GM21529 (cell line): ENCODE measurements around the gene LPO.

ENCODE experiments used
- ATAC-seq: cut with Tn5 transposase; IDR thresholded peaks from one replicate; pipeline ENCODE4 v1.9.1; 2021; ENCODE audit not compliant: unreplicated experiment

LPO gene

DNA sequence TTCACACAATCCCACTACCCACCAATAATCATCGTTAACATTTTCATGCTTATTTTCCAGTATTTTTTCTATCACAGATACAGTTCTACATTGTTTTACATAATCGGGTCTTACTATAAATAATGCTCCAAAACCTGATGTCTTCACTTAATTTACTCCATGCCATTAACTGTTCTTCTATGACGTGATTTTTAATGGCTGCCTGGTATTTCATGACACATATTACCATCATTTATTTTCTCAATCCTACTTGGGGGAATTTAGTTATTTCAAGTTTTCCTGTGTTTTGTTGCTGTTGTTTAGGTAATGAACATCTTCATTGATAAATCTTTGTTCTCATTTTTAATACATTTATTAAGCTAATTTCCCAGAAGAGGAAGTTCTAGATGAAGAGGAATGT, 14.7 kb downstream of the LPO start:
- ATAC-seq, result no peak

DNA sequence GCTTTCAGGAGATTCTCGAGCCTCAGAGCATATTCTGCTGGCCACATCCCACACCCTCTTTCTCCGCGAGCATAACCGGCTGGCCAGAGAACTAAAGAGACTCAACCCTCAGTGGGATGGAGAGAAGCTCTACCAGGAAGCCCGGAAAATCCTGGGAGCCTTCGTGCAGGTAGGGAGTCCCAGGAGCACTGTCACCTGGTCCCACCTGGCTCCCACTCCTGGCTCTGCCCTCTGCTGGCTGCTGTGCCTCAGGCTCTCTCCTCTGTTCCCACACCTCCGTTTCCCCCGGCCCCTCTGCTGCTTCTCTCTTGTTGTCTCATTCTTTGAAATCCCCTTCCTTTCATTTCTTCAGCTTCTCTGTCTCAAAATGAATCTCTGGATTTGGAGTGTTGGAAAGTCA, 16.4 kb downstream of the LPO start:
- no peak for ATAC-seq

DNA sequence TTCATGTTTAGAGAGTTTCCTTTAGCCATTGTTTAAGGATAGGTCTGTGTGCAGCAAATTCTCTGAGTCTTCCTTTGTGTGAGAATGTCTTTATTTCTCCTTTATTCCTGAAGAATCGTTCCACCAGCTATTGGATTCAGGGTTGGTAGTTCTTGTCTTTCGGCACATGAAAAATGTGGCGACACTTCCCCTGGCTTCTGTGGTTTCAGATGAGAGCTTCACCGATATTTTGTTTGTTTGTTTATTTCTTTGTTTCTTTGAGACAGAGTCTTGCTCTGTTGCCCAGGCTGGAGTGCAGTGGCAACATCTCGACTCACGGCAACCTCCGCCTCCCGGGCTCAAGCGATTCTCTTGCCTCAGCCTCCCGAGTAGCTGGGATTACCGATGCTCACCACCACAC, 23.8 kb downstream of the LPO start:
- ATAC-seq, result no peak

DNA sequence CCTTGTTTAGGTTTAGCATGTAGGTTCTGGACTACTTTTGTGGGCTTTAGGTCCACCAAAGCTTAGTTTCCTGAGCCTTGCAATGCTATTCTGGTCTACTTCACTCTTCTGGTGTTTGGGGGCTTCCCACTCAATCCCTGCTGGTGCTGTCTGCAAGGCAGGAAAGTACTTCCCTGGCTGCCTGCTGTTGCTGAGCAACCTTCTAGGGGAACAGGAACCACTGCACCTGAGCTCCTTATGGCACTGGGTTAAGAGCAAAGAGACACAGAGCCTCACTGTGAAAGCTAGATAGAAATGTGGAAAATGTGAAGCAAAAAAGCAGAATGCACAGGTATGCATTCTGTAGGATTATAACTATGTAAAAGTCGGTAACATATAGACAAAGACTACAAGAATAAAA, 25.4 kb downstream of the LPO start:
- no peak for ATAC-seq

DNA sequence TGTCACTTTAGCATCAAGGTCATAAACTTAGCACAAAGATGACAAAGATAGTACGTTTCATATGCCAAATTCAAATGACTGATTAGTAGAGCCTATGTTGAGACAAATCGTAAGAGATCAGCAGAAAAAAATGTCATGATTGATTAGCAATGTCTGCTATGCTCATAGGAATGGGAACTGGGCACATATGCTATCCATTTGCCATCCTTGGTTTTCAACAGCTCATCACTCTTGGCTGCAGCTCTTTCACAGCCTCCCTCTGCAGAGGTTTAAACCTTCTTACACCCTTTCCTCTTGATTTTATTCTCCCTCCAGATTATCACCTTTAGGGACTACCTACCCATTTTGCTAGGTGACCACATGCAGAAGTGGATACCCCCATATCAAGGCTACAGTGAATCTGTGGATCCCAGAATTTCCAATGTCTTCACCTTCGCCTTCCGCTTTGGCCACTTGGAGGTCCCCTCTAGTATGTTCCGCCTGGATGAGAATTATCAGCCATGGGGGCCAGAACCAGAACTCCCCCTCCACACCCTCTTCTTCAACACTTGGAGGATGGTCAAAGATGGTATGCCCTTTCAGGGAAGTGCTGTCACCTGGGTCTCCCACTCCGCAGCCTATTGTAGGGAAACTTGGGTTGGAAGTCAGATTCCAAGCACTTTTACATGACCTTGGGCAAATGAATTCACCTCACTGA, 26.2 kb downstream of the LPO start:
- no peak for ATAC-seq

DNA sequence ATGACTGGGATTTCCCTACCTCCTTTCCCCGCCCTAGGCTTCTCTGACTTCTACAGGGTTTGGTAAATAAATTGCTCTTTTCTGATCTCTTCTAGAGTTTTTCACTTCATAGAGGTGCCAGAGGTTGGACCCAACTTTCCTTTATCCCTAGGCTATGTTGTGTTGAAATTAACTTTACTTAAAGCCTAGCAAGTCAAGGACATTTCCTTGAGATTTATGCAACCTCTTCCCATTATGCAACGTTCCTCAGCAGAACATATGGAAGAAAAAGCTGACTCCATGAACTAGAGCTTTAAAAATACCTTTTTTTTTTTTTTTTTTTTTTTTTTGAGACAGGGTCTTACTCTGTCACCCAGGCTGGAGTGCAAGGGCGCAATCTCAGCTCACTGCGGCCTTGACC, 26.9 kb downstream of the LPO start:
- ATAC-seq, result no peak

DNA sequence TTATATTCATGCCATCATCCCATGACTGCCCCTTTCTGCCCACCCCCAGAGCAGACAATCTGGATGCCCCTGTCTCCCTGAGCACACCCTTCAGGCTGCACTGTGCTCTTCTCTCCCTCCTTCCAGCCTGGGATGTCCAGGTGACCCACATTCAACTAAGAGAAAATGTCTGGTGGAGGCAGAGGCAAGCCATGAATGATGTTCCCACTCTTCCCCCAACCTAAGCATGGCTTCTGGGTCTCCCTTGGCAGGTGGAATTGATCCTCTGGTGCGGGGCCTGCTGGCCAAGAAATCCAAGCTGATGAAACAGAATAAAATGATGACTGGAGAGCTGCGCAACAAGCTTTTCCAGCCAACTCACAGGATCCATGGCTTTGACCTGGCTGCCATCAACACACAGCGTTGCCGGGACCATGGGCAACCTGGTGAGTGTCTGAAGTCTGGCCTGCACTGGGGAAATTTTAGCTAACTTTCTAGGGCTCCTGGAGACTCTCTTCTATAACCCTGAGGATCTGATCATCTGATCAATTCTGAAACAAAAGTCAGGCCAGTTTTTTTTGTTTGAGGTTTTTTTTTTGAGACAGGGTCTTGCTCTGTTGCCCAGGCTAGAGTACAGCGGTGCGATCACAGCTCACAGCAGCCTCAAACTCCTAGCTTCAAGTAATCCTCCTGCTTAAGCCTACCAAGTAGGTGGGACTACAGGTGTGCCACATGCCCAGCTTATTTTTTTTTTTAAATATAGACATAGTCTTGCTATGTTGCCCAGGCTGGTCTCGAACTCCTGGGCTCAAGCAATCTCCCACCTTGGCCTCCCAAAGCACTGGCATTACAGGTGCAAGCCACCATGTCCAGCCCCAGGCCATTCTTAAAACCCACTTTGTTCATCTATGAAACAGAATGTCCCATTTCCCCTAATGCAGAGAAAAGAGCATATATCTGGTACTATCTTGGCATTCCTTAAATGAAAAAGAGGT, 27.8 kb downstream of the LPO start:
- ATAC-seq, result no peak

DNA sequence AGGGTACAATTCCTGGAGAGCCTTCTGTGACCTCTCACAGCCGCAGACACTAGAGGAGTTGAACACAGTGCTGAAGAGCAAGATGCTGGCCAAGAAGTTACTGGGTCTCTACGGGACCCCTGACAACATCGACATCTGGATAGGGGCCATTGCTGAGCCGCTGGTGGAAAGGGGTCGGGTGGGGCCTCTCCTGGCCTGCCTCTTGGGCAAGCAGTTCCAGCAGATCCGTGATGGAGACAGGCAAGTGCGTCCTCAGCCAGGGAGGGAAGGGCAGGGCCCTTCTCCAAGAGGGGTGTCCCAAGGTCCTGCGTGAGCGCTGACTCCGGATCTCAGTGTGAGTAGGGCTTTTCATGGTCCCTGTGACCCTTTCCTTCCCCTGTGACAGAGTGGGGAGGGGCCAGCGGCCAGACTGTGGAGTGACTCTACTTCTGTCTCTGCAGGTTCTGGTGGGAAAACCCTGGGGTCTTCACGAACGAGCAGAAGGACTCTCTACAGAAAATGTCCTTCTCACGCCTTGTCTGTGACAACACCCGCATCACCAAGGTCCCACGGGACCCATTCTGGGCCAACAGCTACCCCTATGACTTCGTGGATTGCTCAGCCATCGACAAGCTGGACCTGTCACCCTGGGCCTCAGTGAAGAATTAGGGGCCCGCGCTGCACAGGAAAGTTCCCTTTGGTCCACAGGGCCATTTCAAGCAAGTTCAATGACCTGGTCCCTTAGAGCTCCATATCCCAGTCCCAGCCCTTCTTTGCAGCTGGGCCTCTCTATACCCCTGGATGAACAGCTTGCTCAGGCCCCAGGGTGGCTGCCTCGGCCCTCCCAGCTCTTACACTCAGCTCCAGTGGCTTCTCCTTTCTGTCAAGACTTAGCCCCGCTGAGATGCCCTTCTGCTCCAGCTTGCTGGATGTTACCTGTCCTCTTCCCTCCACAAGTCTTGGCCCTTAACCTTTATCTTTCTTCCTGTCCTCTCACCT, 29.3 kb downstream of the LPO start:
- ATAC-seq, result no peak

DNA sequence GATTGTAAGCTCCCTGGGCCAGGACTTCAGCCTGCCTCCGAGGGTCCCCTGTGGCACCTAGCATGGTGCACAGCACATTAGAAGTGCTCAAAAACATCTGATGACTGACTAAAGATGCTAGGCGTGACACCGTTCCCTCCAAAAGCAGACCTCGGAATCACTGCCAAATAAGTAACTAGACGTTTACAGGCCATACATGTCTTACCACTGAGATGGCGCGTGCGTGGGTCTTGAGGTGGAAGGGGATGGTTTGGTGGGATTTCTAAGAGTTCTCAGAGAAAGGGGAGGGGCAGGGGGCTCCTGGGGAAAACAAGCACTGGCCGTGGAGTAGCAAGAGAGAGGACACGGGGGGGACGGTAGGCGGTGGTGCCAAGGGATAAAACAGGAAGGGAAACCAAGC, 29.9 kb downstream of the LPO start:
- no peak for ATAC-seq

DNA sequence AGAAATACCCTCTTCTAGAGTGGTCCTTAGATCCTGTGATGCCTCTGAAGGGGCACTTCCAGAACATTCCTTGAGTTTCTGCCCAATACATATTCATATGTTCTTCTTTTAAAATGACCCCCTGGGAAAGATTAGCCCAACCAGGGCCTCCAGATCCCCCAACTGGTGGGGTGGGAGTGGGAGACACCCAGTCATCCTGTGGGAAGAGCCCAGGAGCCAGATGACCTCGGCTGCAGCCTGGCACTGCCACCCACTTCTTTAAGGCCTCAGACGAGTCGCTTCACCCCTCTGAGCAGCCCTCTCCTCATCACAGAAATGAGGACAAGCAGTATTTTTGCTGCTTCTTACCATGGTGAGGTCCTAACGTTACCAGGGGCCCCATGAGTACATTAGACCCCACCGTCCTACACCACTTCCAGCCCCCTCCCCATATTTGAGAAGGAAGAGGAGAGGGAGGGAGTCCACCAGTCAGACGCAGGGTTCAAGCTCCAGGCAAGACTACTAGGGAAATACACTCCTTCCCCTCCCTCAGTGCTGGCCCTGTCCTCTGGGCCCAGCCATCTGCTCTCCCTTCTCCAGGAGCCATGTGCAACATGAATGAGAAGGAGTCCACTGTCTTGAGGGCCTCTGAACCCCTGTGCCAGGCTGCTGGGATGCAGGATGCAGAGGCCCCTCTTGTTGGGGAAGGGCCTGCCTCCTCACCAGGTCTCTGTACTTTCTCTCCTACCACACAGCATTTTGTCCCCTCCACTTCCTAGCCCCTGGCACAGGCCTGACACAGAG, 30.6 kb downstream of the LPO start:
- ATAC-seq, result no peak

DNA sequence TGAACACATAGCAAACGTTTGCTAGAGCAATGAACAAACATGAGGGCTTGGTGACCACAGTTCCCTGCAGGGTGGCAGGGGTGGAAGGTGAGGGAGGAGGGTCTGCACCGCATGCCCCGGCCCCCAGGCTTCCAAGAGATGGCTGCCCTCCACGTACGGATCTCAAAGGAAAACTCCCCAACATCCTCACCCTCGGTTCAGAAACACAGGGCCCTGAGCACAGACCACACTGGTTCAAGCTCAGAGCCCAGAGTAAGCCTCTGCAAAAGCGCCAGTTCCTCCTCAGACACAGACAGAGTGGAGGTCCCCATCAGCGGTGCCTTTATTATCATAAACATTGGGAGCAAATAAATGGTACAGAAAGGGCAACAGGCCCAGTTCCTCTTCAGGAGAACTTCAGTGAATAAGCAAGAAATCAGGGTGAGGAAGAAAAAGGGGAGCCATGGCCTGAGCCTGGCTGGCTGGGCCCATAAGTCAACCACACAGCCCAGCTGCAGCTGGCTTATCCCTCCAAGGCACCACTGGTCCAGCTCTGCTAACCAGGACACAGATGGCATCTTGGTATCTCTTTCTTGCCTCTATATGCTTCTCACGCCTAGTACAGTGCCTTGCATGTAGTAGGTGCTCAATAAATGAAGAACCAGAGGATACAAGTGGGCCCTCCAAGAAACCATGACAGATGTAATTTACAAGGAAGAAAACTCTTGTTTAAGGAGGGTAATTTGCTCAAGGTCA, 31.3 kb downstream of the LPO start:
- ATAC-seq, result no peak

DNA sequence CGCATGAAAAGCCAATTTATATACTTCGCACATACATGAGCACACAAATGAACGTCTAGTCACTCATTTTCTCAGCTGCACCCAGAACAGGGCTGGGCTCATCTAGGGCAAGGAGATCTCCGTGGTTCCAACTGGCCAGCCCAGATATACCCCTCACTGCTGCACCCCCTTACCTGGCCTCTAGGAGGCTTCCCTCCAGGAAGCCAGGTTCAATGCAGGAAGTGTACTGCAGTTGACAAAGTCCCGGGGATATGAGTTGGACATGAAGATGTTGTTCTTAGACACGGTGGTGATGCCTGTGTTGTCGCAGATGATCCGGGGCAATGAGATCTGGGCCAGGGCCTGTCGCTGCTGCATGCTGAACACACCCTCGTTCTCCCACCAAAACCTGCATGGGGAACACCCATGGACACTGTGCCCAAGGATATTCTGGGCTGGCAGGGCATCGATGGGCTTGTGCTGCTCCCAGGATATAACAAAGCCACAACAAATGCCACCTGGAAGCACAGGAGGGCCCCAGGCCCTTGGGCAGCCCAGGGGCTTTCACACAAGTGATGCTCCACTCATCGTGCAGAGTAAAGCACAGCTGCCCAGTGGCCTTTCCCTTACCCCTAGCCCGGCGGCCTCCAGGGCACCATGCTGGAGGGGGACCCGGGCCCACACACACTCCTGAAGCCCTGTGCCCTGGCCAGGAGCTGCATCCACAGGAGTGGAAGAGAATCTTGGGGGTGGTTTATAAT, 32.3 kb downstream of the LPO start:
- ATAC-seq, result no peak

DNA sequence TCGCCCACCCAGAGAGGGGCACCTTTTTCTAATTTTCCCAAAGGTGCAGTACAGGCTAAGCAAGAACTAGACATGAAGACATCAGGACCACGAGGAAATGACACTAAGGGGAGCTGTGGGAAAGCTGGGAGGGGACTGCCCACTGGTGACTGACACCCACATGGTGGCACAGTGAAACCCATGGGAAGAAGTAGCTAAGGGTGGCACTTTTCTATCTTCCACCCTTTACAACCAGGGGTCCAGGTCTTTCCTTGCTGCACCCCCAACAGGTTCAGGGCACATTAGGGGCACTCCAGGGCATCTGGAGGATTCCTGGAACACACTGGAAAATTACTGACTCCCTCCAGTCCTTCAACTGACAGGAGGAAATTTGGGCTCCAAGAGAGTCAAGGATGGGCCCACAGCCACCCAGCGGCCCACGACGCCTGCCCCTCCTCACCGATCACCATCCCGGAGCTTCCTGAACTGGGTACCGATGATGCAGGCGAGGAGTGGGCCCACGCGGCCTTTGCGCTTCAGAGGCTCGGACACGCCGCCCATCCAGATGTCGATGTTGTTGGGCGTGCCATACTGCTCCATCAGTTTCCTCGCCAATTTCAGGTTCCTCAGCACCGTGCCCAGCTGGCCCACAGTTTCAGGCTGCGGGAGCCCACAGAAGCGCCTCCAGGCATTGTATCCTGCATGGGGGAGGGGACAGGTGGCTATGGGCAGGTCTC, 33.0 kb downstream of the LPO start:
- no peak for ATAC-seq

DNA sequence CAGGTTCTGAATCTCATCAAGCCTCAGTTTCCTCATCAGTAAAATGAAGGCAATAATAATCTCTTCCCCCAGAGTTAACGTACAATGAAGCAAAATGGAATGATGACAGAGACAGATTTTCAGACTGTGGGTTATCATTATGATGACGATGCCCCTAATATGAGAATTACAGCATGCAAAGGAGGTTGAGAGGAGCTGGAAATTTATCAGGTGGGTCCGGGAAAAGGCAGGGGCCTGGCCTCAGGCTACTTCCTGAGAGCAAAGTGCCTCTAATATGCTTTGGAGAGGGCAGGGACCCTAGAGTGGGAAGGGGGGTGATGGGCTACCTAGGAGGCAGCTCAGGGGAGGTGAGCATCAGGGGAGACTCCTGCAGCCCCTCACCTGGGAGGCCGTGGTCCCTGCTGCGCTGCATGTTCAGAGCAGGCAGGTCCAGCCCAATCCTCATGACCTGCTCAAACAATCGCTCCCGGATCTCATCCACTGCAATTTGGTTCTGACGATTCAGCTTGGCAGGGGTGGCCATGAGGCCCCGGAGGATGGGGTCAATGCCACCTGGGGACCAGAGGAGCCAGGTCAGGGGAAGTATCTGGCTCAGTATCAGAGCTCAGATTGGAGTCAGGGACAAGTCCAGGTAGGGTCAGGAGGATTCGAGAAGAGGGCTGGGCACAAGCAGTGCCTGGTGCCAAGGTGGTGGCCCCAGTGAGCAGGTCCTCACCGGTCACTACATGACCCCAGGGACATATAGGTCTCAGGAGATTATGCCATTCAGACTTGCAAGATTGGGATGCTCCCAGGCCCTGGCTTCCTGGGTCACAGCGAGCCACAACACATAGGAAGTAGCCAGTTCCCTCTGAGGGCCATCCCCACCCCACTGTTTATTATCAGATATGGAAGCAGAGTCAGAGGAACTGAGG, 34.2 kb downstream of the LPO start:
- ATAC-seq, result no peak

DNA sequence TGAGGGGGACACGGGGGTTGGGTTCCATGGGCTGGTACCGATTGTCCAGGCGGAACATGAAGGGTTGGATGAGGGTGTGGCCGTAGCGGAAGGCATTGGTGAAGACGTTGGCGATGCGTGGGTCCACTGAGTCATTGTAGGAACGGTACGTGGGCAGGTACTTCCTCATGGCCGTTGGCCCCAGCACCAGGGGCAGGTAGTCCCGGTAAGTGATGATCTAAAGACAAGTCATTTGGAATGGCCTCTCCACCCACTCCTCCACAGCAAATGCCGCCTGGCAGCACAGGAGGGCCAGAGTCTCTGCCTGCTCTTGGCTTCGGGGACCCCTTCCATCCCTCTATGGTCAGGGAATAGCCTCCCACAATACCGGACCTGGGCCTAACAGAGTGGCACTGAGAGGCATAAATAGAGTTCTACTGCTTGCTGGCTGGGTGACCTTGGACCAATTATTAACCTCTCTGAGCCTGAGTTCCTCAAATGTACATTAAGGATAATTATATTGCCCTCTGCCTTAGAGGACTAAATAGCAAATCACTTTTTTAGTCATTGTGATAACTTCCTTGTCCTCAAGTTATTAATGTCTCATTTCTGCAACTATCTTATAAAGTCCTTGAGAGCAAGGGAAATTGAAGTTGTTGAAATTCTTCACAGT, 35.2 kb downstream of the LPO start:
- ATAC-seq, result no peak

DNA sequence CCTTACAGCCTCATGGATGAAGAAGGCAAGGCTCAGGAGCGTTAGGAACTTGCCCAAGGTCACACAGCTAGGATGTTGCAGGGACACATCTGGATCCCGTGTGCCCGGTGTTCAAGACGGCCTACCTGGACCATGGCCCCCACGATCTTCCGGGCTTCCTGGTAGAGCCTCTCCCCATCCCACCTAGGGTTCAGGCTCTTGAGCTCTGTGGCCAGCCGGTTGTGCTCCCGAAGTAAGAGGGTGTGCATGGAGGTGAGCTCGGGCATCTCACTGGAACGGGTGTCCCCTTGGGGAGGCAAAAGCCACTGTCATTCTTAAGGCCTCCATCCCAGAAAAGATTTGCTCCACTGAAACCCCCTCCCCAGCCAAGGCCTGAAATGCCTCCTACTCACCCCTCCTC, 37.0 kb downstream of the LPO start:
- no peak for ATAC-seq

DNA sequence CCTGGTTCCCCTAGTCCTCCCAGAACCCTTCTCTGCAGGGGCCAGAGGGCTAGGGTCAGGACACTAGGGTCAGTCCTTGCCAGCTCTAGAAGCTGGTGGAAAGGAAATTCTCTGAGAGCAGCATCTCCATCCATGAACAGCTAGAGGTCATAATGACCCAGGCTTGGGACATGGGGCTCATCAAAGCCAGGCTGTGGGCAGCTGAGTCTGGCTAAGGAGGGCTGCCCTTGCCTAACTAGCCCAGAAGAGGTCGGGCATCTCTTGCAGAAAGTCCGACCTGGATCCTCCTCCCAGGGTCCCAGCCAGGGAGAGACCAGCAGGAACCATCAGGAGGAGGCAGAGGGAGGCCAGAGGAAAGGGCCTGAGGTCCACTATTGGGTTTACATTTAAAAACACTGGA, 38.0 kb downstream of the LPO start:
- no peak for ATAC-seq
